Transverse colon (tissue), 3 donors: ENCODE results near the gene RPS6KB1.

Source experiments
- EP300 ChIP-seq: sonication (generic); formaldehyde crosslinking; IDR thresholded peaks from one replicate; pipeline ENCODE4 v1.6.1; 2017; ENCODE audit warnings: antibody characterized with exemption, low read depth
- POLR2A ChIP-seq: fragments of 450-650 bp; IDR thresholded peaks from one replicate; pipeline ENCODE4 v1.6.1; 2016; ENCODE audit warnings: antibody characterized with exemption, mild to moderate bottlenecking, moderate library complexity
- TF ChIP-seq, protein P1 (sequence below), 5 experiments: fragments of 200-600 bp in 3 of 5; fragments of 450-650 bp in 2 of 5; sonication (generic) in 3 of 5; IDR thresholded peaks; 1 replicate in 2 of 5; 2 replicates in 3 of 5; pipeline ENCODE4 v1.5.1; 2016 to 2017; ENCODE audit warnings: antibody characterized with exemption in 5 of 5, inconsistent platforms in 3 of 5, mild to moderate bottlenecking in 2 of 5, moderate library complexity in 1 of 5

DNA sequence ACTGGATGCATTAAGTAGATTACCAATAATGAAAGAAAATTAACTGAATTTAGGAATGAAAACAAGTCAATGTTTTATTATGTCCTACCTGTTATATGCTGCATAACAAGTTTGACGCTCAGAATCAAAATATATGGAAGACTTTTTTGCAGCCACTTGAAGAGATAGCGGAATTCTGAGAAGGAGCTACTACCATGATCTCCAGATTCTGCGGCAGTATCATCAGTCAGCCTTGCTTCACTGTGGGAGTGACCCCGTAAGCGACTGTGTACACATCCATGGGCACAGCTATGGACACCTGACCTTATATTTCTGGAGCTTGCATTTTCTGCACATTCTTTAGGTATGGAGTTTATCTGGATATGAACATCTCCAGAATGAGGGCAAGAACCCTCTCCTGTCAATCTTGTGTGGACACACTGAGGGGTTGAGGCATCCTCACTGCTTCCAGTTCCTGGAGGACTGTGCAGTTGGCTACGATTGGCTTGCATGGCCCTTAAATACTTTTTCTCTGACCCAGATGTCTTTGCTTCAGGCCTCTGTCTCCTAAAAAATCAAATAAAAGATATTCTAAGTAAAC, 69.9 kb downstream of the RPS6KB1 start:
- TF ChIP-seq POLR2A (no peak), EP300 (no peak)
- TF ChIP-seq, protein P1, sequence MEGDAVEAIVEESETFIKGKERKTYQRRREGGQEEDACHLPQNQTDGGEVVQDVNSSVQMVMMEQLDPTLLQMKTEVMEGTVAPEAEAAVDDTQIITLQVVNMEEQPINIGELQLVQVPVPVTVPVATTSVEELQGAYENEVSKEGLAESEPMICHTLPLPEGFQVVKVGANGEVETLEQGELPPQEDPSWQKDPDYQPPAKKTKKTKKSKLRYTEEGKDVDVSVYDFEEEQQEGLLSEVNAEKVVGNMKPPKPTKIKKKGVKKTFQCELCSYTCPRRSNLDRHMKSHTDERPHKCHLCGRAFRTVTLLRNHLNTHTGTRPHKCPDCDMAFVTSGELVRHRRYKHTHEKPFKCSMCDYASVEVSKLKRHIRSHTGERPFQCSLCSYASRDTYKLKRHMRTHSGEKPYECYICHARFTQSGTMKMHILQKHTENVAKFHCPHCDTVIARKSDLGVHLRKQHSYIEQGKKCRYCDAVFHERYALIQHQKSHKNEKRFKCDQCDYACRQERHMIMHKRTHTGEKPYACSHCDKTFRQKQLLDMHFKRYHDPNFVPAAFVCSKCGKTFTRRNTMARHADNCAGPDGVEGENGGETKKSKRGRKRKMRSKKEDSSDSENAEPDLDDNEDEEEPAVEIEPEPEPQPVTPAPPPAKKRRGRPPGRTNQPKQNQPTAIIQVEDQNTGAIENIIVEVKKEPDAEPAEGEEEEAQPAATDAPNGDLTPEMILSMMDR (IDR thresholded peaks at IDR 0.05) = no peak
